GM12892 (cell line): ENCODE results near the gene CPZ.

ENCODE experiments used
- DNase-seq: peaks from one replicate; pipeline ENCODE4 v3.0.0; 2011; ENCODE audit not compliant: insufficient read length
- FAIRE-seq: peaks from 2 replicates; lab custom pipeline; 2011; peaks lifted over from hg19 to GRCh38; lab: Jason Lieb, UNC
- POLR2A ChIP-seq: IDR thresholded peaks from 2 replicates; pipeline ENCODE4 v1.6.1; 2011; ENCODE audit warnings: low read depth, low read length, control low read depth
- POLR2AphosphoS5 ChIP-seq: IDR thresholded peaks from 2 replicates; pipeline ENCODE4 v1.6.1; 2011; ENCODE audit warnings: low read depth, low read length, control low read depth
- TAF1 ChIP-seq: IDR thresholded peaks from 2 replicates; pipeline ENCODE4 v1.6.1; 2011; ENCODE audit warnings: low read depth, mild to moderate bottlenecking, control low read depth, low read length, borderline replicate concordance

CPZ gene

DNA sequence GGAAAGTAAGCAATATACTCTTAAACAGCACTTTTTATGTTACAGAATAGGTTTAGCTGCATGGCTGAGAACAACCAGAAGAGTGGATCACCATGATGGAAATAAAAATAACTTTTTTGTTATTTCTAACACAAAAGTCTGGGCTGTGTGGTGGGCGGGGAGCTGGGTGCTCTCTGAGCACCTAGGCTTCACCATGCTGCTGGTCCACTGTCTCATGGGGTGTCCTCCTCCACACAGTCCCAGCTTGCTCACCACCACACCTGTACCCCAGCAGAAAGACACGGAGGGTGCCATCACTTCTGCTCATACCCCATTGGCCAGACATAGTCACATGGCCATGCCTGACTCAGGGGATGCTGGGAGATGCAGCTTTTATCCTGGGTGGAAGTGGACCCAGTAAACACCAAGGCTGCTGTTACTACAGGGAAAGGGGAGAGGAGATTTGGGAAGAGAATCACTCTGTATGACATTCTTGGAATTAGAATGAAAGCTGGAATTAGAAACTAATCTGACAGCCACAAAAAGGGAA, 45.0 kb downstream of the CPZ start:
- TF ChIP-seq TAF1 (no peak), POLR2A (no peak), POLR2AphosphoS5 (no peak)
- DNase-seq (no peak), FAIRE-seq (no peak)

DNA sequence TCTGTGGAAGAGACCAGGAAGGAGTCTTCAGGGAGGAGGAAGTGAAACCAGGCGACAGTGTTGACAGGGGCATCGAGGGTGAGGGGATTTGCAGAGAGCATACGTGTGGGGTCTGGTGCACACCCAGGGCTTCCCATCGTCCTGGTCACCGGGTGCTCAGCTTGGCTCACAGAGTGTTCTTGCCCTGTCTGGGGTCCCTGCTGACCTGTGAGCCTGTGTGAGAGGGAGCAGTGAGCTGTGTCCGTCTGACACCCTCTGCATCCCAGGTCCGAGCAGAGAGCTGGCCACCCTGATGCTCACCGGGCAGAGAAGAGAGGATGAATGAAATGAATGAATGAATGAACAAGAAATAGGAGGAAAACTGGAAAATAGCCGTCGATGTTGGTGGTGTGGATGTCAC, 46.5 kb downstream of the CPZ start:
- FAIRE-seq (no peak), DNase-seq (no peak)
- TF ChIP-seq POLR2AphosphoS5: no peak
- no peak for TF ChIP-seq POLR2A
- no peak for TF ChIP-seq TAF1

DNA sequence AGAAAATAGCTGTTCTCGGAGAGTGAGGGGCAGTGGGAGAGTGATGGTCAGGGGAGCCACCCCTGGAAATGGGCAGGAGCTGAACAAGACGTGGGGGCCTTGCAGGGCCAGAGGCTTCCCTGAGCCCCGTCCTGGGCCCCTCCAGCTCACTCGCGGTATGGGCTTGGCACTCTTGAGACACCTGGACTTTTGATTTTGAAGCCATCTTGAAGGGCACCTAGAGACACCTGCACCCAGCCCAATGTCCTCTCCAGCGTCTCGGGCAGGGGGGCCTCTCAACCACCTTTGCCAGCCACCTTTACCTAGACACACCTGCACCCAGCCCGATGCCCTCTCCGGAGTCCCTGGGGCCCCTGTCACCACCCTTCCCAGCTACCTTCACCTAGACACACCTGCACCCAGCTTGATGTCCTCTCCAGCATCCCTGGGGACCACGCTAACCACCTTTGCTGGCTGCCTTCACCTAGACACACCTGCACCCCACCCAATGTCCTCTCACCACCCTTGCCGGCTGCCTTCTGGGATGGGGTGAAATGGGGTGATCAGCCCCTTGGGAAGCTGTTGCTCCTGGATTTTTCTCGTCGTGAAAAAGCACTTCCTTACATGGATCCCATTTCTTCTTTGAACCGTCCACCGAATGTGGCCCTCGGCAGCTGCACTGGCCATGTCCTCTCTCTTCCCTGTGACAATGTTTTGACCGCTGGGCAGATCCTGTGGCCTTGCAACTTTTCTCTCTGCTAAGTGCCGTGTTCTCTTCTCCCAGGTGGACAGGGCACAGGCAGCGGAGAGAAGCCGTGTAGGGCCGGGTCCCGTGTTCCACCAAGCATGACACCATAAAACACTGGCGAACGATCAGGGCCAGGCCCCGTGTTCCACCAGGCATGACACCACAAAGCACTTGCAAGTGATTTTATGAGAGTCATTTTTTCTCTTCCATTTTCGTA, 47.5 kb downstream of the CPZ start:
- FAIRE-seq (no peak), DNase-seq (no peak)
- no peak for TF ChIP-seq TAF1
- TF ChIP-seq POLR2AphosphoS5: no peak
- no peak for TF ChIP-seq POLR2A

DNA sequence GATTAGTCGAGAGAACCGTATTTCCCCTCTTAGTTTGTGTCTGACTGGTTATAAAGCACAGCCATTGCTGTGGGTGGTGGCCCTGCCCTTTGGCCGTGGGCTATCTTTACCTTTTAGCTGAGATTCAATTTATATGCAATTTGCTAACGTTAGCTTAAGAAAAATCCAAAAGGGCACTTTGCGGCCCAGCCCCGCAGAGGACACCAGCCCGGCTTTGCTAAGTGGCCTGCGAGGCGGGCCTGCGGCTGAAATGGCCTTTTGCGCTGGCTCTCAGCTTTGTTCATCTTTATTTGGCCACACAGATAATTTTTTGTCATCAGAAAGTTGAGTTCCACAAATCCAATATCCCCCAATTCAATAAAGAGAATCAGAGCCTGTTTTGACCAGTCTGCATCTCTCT, 48.3 kb downstream of the CPZ start:
- FAIRE-seq (no peak), DNase-seq (no peak)
- TF ChIP-seq POLR2AphosphoS5: no peak
- TF ChIP-seq TAF1: no peak
- TF ChIP-seq POLR2A: no peak

DNA sequence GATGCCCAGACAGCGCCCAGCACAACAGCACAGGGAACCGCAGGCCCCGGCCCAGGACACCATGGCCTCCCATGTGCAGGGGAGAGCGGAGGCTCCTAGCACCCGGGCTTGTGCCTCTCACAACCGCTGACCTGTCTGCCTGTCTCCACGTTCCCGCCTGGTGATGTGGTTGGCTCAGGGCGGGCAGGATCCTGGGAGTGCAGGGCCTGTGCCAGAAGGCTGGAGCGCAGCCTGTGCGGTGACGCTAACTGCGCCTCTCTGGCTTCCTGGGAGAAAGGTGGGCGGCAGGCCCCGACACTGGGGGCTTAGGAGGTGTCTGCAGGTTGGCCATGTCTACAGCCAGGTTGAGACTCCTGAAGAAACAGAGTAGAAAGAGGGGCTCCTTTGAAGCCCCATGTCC, 48.7 kb downstream of the CPZ start:
- DNase-seq: no peak
- FAIRE-seq: no peak

DNA sequence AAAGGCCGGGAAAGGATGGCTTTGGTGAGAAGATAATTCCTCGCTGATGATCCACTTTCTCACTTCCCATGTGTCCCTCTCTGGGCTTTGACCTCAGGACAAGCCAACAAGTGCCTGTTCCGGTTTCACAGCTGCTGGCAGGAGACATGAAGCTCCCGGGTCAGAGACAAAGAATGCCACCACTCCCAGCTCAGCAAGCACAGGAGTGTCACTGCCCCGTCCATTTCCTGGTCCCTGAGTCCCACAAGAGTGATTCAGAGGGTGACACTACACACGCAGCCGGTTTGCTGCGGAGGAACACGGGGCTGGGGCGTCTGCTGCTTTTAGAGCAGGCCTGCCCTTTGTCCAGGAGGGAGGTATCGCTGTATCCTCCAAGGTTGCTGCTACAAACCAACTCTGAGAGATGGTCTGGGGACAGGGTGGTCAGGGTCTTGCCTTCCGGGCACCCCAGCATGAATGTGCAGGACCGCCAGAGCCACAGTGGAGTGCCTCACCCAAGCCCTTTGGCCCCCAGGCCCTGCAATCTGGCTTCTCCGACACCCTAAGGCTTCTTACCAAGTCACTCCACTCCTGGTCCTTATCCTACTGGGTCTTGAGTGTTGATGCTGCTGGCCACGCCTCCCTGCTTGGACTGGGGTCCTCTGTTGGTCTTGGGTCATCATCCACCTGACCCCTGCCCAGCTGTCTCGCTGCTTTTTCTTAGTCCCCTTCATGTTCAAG, 49.5 kb downstream of the CPZ start:
- DNase-seq: no peak
- no peak for FAIRE-seq
- TF ChIP-seq POLR2A: no peak
- no peak for TF ChIP-seq POLR2AphosphoS5
- TF ChIP-seq TAF1: no peak

More for the DNA sequence above, 48.7 kb downstream of the CPZ start:
- no peak for TF ChIP-seq TAF1
- TF ChIP-seq POLR2A: no peak
- TF ChIP-seq POLR2AphosphoS5: no peak

DNA sequence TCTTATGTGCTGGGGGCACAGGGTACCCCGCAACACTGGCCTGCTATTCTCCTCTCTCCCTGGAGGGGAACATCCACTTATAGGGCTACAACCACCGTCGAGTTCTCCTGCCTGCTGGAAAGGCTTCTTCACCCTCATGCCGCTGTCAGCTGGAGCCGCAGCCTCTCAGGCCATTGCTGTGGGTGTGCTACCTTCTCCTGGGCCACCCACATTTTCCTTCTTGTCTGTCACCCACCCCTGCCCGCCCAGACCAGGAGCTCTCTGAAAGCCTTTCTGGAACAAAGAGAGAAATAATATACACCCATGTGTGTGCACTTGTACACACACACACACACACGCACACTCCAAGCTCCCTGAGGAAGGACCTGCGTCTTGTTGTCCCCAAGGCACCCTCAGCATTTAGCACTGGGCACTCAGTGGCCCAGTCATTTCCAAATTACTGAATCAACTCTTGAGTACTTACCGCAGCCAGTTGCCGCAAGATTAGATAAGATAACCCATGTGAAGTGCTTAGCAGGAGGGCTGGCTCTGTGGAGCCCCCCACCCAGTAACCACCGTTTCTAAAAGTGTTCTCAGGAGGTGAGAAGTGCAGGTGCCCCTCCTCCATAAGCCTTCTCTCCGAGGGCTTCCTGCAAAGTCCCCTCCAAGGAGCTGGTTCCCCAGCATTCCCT, 50.2 kb downstream of the CPZ start:
- TF ChIP-seq POLR2A: no peak
- no peak for TF ChIP-seq TAF1
- no peak for TF ChIP-seq POLR2AphosphoS5
- DNase-seq: no peak
- FAIRE-seq: no peak

DNA sequence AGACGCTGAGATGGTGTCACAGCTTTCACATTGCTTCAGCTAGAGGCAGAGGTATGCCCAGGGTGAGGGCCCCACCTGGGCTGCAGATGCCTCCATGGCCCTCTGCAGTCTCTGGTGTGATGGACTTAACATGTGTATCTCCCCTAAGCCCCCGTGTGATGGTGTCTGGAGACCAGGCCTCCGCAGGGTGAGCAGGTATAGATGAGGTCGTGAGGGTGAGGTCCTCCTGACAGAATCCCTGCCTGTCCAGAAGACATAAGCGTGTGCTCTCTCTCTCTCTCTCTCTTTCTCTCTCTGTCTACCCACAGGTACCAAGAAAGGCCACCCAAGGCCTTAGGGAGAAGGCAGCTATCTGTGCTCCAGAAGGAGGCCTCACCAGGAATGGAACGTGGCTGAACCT, 50.9 kb downstream of the CPZ start:
- DNase-seq: no peak
- TF ChIP-seq POLR2A (no peak), TAF1 (no peak), POLR2AphosphoS5 (no peak)
- FAIRE-seq: no peak

DNA sequence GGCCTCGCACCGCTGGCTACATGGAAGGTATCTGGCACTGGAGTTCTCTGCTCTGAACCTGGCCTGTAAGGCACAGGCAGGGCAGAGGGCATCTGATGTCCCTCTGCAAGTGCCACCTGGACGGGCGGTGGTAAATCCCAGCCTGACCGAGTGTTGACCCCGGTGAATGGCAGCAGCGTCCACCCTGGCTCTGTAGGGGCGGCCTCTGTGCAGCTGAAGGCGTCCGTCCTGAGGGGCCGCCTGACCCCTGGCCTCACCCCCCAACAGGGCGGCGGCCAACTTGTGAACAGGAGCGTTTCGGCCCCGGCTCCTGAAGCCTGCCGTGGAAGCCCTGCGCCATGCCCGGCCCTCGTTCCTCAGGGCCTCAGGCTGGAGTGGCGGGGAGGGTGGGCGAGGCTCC, 51.4 kb downstream of the CPZ start:
- TF ChIP-seq POLR2A (no peak), TAF1 (no peak), POLR2AphosphoS5 (no peak)
- DNase-seq (no peak), FAIRE-seq (no peak)

DNA sequence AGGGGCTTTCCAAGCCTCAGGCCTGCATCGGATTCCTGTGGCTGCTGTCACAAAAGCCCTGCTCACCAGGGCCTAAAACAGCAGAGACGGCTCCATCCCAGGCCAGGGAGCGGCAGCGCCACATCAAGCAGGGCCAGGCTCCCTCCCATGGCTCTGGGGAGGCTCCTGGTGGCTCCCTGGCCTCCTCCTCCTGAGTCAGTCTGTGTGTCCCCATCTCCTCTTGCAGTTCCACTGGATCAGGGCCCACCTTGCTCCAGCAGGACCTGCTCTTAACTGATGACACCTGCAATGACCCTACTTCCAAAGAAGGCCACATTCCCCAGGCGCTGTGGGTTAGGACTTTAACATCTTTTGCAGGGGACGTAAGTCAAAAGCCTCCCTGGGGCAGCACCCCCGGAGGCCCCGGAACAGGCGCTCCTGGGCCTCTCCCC, 51.9 kb downstream of the CPZ start:
- FAIRE-seq (no peak), DNase-seq (no peak)
- no peak for TF ChIP-seq POLR2AphosphoS5
- no peak for TF ChIP-seq POLR2A
- no peak for TF ChIP-seq TAF1

DNA sequence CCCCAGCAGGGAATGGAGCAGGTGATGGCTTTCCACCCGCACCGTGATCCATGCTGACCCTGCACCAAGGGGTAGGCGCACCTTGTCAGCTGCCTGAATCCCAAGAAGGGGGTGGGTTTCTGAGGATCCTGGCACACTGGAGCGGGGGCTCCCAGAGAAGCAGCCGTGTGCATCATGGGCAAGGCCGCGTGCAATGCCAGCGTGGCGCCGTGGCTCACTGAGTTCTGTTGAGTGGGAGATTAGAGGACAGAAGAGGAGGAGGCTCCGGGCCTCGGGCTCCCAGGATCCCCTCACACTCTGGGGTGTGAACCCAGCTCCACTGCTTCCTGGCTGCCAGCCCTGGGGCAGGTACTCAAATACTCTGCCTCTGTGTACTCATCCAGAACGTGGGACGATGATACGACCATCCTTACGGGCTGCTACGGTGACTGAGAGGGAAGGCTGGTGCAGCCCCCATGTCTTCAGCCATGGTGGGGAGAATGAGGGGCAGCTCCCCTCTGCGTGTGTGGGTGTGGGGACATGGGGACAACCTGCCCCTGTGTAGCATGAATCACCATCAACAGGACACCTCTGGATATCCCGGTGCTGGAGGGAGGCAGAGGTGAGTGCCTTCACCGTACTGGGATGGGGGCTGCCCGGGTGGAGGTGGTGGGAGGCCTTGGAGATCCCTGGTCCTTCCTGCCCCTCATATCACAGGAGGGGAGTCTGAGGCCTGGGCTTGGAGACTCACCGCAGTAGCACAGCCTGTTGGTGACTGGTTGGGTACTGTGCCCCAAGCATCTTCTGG, 52.6 kb downstream of the CPZ start:
- TF ChIP-seq POLR2AphosphoS5 (no peak), POLR2A (no peak), TAF1 (no peak)
- DNase-seq: no peak
- no peak for FAIRE-seq
